ENCODE measurements around the gene KREMEN1. TPM values are rescaled to one million over a fixed set of nuclear protein-coding genes. Genes with fewer than 3 reads are reported as not detected.

The KREMEN1 gene
- total and polyA plus RNA-seq, 2 of the 4 experiments (the other 2 are of a cell fraction), result 2.9 to 4.6 TPM

DNA sequence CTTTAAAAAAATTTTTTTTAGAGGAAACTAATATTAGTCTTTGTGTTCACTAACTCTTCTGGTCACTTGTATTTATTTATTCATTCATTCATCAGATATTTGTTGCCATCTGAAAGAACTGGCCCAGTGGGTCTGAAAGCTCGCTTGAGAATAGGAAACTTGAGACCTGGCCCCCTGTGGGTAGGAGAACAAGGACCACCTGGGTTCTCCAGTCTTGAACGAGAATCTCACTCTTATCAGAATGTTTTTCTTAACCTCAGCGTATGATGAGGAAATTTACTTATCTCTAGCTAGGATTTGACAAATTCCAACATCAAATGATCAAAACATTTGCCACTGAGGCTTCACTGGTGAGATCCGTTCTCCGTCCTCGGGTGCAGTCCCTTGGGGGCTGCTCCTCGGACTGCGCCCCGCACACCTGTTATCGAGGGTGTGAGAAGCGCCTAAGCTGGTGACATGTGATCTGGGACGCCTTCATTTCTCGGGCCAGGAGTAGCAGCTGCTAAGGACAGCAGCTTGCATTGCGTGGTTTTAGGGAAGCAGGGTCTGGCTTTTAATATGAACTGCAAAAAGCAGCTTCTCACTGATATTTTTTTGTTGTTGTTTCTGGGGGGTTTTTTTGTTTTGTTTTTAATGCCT, 17.5 kb upstream of the KREMEN1 start:
- TF ChIP-seq, protein P1, sequence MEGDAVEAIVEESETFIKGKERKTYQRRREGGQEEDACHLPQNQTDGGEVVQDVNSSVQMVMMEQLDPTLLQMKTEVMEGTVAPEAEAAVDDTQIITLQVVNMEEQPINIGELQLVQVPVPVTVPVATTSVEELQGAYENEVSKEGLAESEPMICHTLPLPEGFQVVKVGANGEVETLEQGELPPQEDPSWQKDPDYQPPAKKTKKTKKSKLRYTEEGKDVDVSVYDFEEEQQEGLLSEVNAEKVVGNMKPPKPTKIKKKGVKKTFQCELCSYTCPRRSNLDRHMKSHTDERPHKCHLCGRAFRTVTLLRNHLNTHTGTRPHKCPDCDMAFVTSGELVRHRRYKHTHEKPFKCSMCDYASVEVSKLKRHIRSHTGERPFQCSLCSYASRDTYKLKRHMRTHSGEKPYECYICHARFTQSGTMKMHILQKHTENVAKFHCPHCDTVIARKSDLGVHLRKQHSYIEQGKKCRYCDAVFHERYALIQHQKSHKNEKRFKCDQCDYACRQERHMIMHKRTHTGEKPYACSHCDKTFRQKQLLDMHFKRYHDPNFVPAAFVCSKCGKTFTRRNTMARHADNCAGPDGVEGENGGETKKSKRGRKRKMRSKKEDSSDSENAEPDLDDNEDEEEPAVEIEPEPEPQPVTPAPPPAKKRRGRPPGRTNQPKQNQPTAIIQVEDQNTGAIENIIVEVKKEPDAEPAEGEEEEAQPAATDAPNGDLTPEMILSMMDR (conservative IDR thresholded peaks at IDR 0.05; ENCODE audit: low read depth, low read length), result no peak
- TF ChIP-seq, protein P2, sequence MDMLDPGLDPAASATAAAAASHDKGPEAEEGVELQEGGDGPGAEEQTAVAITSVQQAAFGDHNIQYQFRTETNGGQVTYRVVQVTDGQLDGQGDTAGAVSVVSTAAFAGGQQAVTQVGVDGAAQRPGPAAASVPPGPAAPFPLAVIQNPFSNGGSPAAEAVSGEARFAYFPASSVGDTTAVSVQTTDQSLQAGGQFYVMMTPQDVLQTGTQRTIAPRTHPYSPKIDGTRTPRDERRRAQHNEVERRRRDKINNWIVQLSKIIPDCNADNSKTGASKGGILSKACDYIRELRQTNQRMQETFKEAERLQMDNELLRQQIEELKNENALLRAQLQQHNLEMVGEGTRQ (IDR thresholded peaks at IDR 0.05; ENCODE audit: low read depth, low read length), result no peak
- TF ChIP-seq RCOR1 (IDR thresholded peaks at IDR 0.05; ENCODE audit: insufficient replicate concordance, low read length) (no peak), RAD21 (IDR thresholded peaks at IDR 0.05; ENCODE audit: low read length) (no peak), MAFK (IDR thresholded peaks at IDR 0.05; ENCODE audit: low read depth, low read length) (no peak), BHLHE40 (IDR thresholded peaks at IDR 0.05; ENCODE audit: low read depth, low read length) (no peak), MAZ (IDR thresholded peaks at IDR 0.05; ENCODE audit: borderline replicate concordance, low read depth, low read length) (no peak), RFX5 (IDR thresholded peaks at IDR 0.05; ENCODE audit: low read depth, low read length) (no peak), NFE2L2 (IDR thresholded peaks at IDR 0.05; ENCODE audit: low read depth, low read length) (no peak), SMC3 (IDR thresholded peaks at IDR 0.05; ENCODE audit: low read depth, low read length) (no peak), FOS (IDR thresholded peaks at IDR 0.05; ENCODE audit: low read depth, low read length) (no peak), MXI1 (IDR thresholded peaks at IDR 0.05; ENCODE audit: borderline replicate concordance, low read depth, low read length) (no peak), POLR2A (IDR thresholded peaks at IDR 0.05; ENCODE audit: low read depth, low read length) (no peak)
- TF ChIP-seq, protein P3, sequence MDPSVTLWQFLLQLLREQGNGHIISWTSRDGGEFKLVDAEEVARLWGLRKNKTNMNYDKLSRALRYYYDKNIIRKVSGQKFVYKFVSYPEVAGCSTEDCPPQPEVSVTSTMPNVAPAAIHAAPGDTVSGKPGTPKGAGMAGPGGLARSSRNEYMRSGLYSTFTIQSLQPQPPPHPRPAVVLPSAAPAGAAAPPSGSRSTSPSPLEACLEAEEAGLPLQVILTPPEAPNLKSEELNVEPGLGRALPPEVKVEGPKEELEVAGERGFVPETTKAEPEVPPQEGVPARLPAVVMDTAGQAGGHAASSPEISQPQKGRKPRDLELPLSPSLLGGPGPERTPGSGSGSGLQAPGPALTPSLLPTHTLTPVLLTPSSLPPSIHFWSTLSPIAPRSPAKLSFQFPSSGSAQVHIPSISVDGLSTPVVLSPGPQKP (IDR thresholded peaks at IDR 0.05; ENCODE audit: borderline replicate concordance, low read depth, low read length), result no peak
- no peak overlapping the region for H2BK15ac ChIP-seq (ENCODE audit: low read depth, low read length)

More for the DNA sequence above, 17.5 kb upstream of the KREMEN1 start:
- H3K9me1 ChIP-seq (ENCODE audit: insufficient read depth, low read length), result no peaks in the 10 kb centered on the region
- WGBS, 2 experiments (ENCODE audit: extremely low coverage in 2 of 2, insufficient read length in 1 of 2), result 83% methylated on average over 1 of the region's 14 CpGs; no CpG with 5 or more reads in 1 of the 2 experiments
- no peak overlapping the region for H4K91ac ChIP-seq (ENCODE audit: insufficient read depth, low read depth, low read length)
- no peaks in the 10 kb centered on the region for H4K20me1 ChIP-seq (ENCODE audit: insufficient read depth, low read length)
- no peak overlapping the region for H2BK20ac ChIP-seq (ENCODE audit: low read depth, low read length)
- no peak overlapping the region for H3K27ac ChIP-seq (ENCODE audit: insufficient read depth, low read length)
- CTCF ChIA-PET, result interaction anchor here (1.4 kb wide), 1 partner anchor 10 kb away, joined by 3 read pairs; no protein-coding TSS in a partner anchor
- H3K4me2 ChIP-seq (ENCODE audit: low read depth, low read length), result no peak overlapping the region
- H3K27me3 ChIP-seq (ENCODE audit: control insufficient read depth, insufficient read depth, low read length), result peaks cover 2% of the 10 kb centered on the region; the same call in 1 of the 2 replicates
- H2AFZ ChIP-seq (replicated peaks; ENCODE audit: low read length, poor library complexity), result no peak overlapping the region
- dilution Hi-C loops (cut with HindIII; ENCODE audit: low sequenced_read_pairs, unreplicated experiment) (no loop called here), intact Hi-C loops (cut with micrococcal nuclease) (no loop called here), in situ Hi-C loops (cut with MboI; ENCODE audit: low sequenced_read_pairs) (no loop called here)
- H2BK120ac ChIP-seq (ENCODE audit: low read depth, low read length), result no peak overlapping the region
- H3K36me3 ChIP-seq (ENCODE audit: control insufficient read depth, insufficient read depth, low read length), result peaks cover 3% of the 10 kb centered on the region; the same call in 1 of the 2 replicates
- no peak overlapping the region for H3K4ac ChIP-seq (ENCODE audit: low read depth, low read length)
- no peak overlapping the region for H4K8ac ChIP-seq (ENCODE audit: low read depth in 2 of 2, low read length in 2 of 2)
- POLR2A ChIA-PET (ENCODE audit: unreplicated experiment), result no interaction called here
- BruUV-seq (replicated peaks), result no TSS peak
- H3K79me1 ChIP-seq (ENCODE audit: low read depth in 1 of 2, low read length in 2 of 2), result no peaks in the 10 kb centered on the region
- H3K9ac ChIP-seq (ENCODE audit: low read depth, low read length), result no peak overlapping the region
- H2AK9ac ChIP-seq (replicated peaks; ENCODE audit: low read depth, low read length, poor library complexity), result no peak overlapping the region
- H3K18ac ChIP-seq (ENCODE audit: low read depth, low read length), result no peak overlapping the region
- no peak overlapping the region for H3K56ac ChIP-seq (ENCODE audit: extremely low read depth, insufficient read depth, low read length)
- no peak overlapping the region for H3K23ac ChIP-seq (ENCODE audit: low read depth, low read length)
- no peak overlapping the region for H2BK5ac ChIP-seq (ENCODE audit: low read depth, low read length, poor library complexity, severe bottlenecking)
- no peak overlapping the region for H3K4me3 ChIP-seq (ENCODE audit: insufficient read depth, low read depth, low read length)
- H2AK5ac ChIP-seq (ENCODE audit: low read depth, low read length), result no peak overlapping the region
- ATAC-seq (ENCODE audit: low read depth) (no peak), DNase-seq (no peak)
- no peak overlapping the region for H3K14ac ChIP-seq (replicated peaks; ENCODE audit: low read depth, low read length)
- no peaks in the 10 kb centered on the region for H3K4me1 ChIP-seq (ENCODE audit: control insufficient read depth, insufficient read depth, low read length)
- H4K5ac ChIP-seq (ENCODE audit: low read depth, low read length), result no peak overlapping the region
- H3K9me3 ChIP-seq (ENCODE audit: control insufficient read depth, insufficient read depth, low read length), result no peaks in the 10 kb centered on the region
